Measurements from ENCODE around the gene MS4A8.

- TF ChIP-seq, protein P1, sequence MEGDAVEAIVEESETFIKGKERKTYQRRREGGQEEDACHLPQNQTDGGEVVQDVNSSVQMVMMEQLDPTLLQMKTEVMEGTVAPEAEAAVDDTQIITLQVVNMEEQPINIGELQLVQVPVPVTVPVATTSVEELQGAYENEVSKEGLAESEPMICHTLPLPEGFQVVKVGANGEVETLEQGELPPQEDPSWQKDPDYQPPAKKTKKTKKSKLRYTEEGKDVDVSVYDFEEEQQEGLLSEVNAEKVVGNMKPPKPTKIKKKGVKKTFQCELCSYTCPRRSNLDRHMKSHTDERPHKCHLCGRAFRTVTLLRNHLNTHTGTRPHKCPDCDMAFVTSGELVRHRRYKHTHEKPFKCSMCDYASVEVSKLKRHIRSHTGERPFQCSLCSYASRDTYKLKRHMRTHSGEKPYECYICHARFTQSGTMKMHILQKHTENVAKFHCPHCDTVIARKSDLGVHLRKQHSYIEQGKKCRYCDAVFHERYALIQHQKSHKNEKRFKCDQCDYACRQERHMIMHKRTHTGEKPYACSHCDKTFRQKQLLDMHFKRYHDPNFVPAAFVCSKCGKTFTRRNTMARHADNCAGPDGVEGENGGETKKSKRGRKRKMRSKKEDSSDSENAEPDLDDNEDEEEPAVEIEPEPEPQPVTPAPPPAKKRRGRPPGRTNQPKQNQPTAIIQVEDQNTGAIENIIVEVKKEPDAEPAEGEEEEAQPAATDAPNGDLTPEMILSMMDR (IDR thresholded peaks at IDR 0.05), result no peak
- TF ChIP-seq EZH2 (IDR thresholded peaks at IDR 0.05), result no peak
- TF ChIP-seq EZH2phosphoT487 (IDR thresholded peaks at IDR 0.05), result no peak
These were observed 25.0 kb downstream of the MS4A8 start, which contains the start of gene MS4A18 for GRCh38 chr11:60724420-60724819.

Data from neural progenitor cell (in vitro differentiated cells).